Inferior parietal cortex (tissue), 1 donor: ENCODE data around the gene ITGAE.
"Not testable (repeated sequence)": the region's sequence is repeated elsewhere in the genome, so short reads cannot be mapped to it uniquely, and the experiment has no call there.

ENCODE experiments used
- DNase-seq: peaks from one replicate; pipeline ENCODE4 v3.0.0-alpha.2; 2016; ENCODE audit errors: extremely low spot score

Gene ITGAE

GRCh38 chr17:3761036-3761917 is 39.7 kb downstream of the ITGAE start:
- DNase-seq, result no peak

GRCh38 chr17:3759597-3760216 is 41.3 kb downstream of the ITGAE start:
- no peak for DNase-seq

- no peak for DNase-seq
These were observed 45.5 kb downstream of the ITGAE start for GRCh38 chr17:3755335-3756030.

- no peak for DNase-seq
These were observed 46.3 kb downstream of the ITGAE start for GRCh38 chr17:3754458-3755334.

GRCh38 chr17:3754066-3754457 is 46.9 kb downstream of the ITGAE start:
- no peak for DNase-seq

- no peak for DNase-seq
These were observed 47.4 kb downstream of the ITGAE start for GRCh38 chr17:3753624-3754023.

GRCh38 chr17:3751836-3752235 is 49.2 kb downstream of the ITGAE start:
- no peak for DNase-seq

GRCh38 chr17:3750926-3751325 is 50.1 kb downstream of the ITGAE start:
- no peak for DNase-seq

- DNase-seq, result no peak
These were observed 50.7 kb downstream of the ITGAE start for GRCh38 chr17:3750296-3750695.

- DNase-seq, result no peak
These were observed 52.4 kb downstream of the ITGAE start for GRCh38 chr17:3748576-3748975.

GRCh38 chr17:3747805-3748204 is 53.2 kb downstream of the ITGAE start:
- no peak for DNase-seq

GRCh38 chr17:3745071-3745470 is 55.9 kb downstream of the ITGAE start:
- no peak for DNase-seq

GRCh38 chr17:3744014-3744413 is 57.0 kb downstream of the ITGAE start:
- no peak for DNase-seq

GRCh38 chr17:3740611-3741073 is 60.3 kb downstream of the ITGAE start:
- no peak for DNase-seq

GRCh38 chr17:3739422-3740124 is 61.4 kb downstream of the ITGAE start:
- no peak for DNase-seq

- peak; percentile 32 for DNase-seq
These were observed 62.3 kb downstream of the ITGAE start for GRCh38 chr17:3738562-3739295.

GRCh38 chr17:3735515-3735914 is 65.5 kb downstream of the ITGAE start:
- DNase-seq, result no peak

- not testable (repeated sequence) for DNase-seq
These were observed 66.1 kb downstream of the ITGAE start for GRCh38 chr17:3734911-3735276.

- no peak for DNase-seq
These were observed 68.8 kb downstream of the ITGAE start for GRCh38 chr17:3732210-3732621.

- DNase-seq, result no peak
These were observed 70.0 kb downstream of the ITGAE start for GRCh38 chr17:3730881-3731429.
